CD4-positive, alpha-beta T cell treated with Interleukin-17A for 4 hours (primary cell): Measurements from ENCODE around the gene CHRNB4.
"Not testable (repeated sequence)": the region's sequence is repeated elsewhere in the genome, so short reads cannot be mapped to it uniquely, and the experiment has no call there.

Source experiments
- DNase-seq: peaks from one replicate; pipeline ENCODE4 v3.0.0-alpha.2; 2020; ENCODE audit warnings: mixed read lengths

CHRNB4 gene

GRCh38 chr15:78641102-78641748 lies at the start of gene CHRNB4:
CHRNB4 (minus strand) TSS chr15:78641210; CDS start chr15:78641133, 77 bp downstream.
- peak; percentile 28 for DNase-seq

- no peak for DNase-seq
Observed at GRCh38 chr15:78689626-78690025, 48.6 kb upstream of the CHRNB4 start.

DNA sequence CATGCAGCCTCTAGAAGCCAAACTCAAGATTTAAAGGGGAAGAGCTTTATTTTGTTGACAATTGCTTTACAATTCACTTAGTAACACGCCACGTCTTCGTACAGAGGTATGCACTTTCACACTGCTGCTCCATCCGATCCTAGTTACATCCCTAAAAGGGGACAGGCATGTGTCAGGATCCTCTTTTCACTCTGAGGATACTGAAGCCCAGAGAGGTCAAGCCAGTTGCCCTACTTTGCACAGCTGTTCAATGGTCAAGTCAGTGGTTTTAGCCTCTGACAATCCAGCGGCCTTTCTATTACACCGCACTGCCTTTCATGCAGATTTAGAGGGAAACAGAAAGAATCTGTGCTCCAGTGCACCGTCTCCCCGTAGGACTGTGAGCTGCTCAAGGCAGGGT lies 44.9 kb upstream of the CHRNB4 start:
- no peak for DNase-seq

DNA sequence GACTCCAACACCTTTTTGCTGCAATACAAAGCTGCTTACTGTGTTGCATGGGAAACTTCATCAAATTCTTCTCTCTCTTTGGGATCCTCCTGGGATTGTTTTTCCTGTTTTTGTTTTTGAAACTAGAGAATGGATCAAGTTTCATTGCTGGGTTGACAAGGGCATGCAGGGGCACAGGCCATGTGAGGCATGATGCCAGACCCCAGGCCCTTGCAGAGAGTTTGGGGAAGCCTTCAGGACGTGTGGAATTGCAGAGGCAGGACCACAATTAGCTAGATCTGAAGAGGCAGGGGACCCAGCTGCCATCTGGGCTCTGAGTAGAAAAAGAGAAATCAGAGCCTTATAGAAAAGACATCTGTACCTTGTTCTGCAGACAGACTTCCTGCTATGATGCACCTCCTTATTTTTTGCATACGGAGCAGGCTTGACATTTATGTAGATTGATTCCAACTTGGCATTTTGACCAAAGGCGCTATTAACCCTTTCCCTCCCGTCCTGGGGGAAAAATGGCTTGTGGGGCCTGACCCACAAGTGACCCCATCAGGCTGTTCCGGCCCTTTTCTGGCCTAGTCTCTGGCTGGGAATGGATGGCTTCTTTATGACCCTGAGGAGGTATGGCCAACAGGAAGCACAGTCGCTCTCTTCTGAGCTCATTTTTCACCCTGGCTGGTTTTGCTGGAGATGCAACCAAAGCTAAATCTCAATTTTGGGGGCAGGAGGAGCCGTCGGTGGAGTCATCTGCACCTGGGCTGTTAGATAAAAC lies 44.3 kb upstream of the CHRNB4 start:
- DNase-seq: no peak

GRCh38 chr15:78684657-78685056 lies 43.6 kb upstream of the CHRNB4 start:
- DNase-seq: no peak

DNA sequence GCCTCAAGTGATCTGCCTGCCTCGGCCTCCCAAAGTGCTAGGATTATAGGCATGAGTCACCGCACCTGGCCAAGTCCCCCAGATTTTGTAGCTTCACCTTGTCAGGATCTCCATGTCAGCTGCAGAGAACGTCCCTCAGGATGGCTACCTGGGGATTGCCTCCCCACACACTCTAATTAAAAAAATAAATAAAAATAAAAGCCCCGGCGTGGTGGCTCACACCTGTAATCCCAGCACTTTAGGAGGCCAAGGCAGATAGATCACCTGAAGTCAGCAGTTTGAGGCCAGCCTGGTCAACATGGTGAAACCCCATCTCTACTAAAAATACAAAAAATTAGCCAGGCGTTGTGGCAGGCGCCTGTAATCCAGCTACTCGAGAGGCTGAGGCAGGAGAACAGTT lies 42.6 kb upstream of the CHRNB4 start:
- not testable (repeated sequence) for DNase-seq

- DNase-seq: no peak
Observed at GRCh38 chr15:78682693-78683410, 41.8 kb upstream of the CHRNB4 start.

GRCh38 chr15:78682004-78682651 lies 41.1 kb upstream of the CHRNB4 start:
- no peak for DNase-seq

DNA sequence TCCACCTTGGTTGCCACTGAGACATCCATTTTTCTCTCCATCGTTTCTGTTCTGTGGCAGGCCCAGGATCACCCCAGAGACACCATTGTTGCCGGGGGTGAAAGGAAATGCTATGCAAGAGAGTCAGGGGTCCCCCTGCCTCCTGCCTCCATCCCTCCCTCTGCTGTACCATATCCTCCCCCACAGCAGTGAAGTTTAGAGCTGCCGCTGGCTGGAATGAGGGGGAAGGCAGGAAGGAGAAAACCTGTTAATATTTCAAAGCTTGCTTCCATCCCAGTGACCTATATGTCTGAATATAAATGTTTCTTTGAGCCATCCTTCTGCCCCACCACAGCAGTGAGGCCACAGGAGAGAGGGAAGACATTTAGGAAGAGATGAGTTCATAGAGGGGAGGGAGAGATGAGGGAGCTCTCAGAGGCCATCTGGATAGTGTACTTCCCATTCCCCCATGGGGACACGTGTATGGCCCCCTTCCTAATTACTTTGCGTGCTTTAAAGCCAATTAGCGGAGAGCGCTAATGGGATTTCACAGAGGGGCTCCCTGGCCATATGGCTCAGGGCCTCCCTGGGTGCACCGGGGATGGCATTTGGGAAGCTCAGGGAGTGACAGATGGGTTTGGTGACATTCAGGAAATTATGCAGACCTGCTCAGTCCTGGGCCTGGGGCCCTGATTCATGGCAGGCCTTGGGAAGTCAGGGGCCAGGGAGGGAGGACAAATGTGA lies 40.4 kb upstream of the CHRNB4 start:
- DNase-seq: no peak

DNA sequence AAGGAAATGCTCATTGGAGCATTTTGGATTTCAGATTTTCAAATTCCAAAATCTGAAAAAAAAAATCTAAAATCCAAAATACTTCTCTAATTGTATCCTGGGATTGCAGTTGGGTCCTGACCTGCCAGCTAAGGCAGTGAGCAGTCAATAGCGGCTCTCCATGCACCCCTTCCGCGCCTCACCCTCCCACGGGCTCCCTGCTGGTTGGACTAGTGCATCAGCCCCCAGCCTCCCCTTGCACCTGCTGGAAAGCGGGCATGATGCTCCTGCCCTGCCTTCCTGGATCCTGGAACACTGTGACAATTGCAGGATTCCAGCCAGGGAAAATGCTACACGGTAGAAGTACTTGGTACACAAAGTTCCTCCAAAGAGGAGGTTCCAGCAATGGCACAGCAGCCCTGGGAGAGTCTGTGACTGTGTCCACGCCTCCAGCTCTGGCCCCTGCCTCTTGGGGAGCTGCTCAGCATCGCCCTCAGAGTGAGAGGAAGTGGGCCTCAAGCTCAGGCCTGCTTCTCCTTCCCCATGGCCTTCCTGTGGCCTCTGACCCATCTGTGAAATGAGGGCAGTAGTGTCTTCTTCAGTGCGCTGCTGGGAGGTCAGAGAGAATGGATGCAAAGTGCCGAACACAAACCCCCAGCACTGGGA lies 39.5 kb upstream of the CHRNB4 start:
- DNase-seq: no peak

- no peak for DNase-seq
Observed at GRCh38 chr15:78679089-78679511, 38.1 kb upstream of the CHRNB4 start.

DNA sequence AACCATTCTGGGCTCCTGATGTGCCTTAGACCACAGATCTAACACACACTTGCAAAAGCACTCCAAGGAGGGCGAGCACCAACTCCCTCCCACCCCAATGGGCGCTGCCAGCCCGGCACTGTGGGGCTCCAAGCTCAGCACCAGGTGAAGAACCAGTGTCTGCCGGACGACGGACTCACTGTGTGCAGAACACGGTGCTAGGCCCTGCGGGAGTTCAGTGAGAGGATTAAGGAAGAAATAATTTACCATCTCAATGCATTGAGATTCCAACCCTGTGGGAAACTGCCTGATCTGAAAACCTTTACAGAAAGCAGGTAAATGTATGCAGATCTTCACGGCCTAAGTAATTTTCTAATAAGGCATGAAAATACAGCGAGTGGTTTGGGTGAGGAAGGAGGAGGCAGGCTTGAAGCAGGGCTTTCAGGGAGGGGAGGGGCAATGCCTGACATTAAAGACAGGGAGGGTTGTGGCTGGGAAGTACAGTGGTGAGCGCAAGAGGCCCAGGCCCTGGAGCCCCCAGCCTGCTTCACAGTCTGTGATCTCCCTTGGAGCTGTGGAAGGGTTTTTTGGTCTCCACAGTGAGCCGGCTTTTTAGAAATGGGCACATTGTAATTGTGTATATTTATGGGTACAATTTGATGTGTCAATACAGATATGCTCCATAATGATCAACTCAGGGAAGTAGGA lies 35.6 kb upstream of the CHRNB4 start:
- DNase-seq: no peak

GRCh38 chr15:78675617-78676360 lies 34.8 kb upstream of the CHRNB4 start:
- no peak for DNase-seq

- no peak for DNase-seq
Observed at GRCh38 chr15:78675206-78675605, 34.2 kb upstream of the CHRNB4 start.

DNA sequence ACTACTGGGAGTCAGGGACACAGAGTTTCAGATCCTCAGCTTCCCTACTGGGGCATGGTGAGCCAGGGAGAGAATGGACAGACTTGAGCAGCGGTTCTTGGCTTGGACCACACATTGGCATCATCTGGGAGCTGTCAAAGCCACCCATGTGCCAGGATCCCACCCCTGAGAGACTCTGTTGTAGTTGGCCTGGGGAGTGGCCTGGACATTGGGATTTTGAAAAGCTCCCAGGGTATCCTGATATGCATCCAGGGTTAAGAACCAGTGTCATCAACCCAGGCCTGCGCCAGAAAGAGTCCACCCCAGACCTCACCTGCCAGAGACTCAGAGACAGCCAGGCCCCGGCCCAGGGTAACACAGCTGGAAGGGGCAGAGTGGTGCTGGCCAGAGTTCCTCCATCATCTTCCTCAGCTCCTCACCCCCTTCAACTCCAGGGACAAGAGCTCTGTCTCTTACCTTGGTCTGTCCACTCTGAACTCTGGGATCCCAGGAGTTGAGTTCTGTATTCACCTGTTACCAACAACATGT lies 33.0 kb upstream of the CHRNB4 start:
- DNase-seq: no peak

GRCh38 chr15:78673476-78673875 lies 32.5 kb upstream of the CHRNB4 start:
- DNase-seq: no peak

DNA sequence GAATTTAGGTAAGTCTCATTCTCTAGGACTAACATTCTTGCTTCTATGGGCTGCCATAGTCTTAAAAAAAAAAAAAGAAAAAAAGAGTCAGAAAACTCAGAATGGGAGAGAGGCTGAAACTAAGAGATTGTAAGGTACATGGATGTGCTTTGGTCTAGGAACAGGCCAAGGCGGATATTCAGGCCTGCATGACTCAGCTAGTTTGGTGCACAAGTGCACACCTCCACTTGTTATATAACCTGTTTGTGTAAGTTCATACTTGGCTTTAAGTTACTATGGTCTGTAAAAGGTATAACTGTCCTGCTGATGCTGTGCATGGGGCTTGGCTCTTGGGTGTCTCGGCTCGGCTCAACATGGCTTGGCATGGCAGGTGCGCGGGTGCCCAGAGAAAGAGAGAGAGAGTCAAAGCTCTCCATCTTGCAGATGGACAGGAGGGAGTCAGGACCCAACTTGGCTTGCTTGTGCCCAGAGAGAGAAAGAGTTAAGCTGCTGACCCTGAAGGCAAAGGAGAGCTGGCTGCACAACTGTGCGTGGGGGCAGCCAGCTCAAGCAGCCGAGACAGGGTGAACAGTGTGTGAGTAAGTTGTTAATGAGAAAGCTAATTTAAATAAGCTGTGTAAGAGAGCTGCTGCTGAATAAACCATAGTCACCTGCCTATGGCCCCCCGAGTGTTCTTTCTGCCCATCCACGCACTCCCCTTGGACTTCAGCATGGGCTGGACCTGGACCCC lies 31.4 kb upstream of the CHRNB4 start:
- DNase-seq: no peak

- no peak for DNase-seq
Observed at GRCh38 chr15:78671626-78672211, 30.7 kb upstream of the CHRNB4 start.

- no peak for DNase-seq
Observed at GRCh38 chr15:78668987-78669386, 28.0 kb upstream of the CHRNB4 start.
